HG03469 (cell line): Measurements from ENCODE around the gene TXNRD1.
A peak's percentile ranks its signal among the peaks of the same experiment; 100 is the strongest.
"Not testable (repeated sequence)": the region's sequence is repeated elsewhere in the genome, so short reads cannot be mapped to it uniquely, and the experiment has no call there.

Experiments
- ATAC-seq: cut with Tn5 transposase; IDR thresholded peaks from one replicate; pipeline ENCODE4 v1.9.1; 2021; ENCODE audit warnings: mild to moderate bottlenecking, moderate library complexity, moderate number of reproducible peaks; ENCODE audit not compliant: unreplicated experiment

TXNRD1 gene

GRCh38 chr12:104279164-104279563, 63.6 kb downstream of the TXNRD1 start:
- ATAC-seq = no peak

DNA sequence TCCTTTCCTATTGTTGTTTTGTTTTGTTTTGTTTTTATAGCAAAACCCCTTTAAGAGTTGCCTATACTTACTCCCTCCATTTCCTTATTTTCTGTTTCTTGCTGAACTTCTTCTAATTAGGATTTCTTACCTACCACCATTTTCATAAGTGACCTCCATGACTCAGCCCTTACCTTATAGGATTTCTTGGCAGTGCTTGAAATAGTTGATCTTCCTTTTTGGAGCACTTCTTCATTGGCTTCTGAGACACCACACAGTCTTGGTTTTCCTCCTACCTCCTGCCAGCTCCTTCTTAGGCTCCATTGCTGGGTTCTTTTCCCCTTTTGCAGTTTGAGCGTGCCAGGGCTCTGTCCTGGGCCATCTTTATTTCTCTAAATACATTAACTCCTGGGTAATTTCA, 64.5 kb downstream of the TXNRD1 start:
- no peak for ATAC-seq

DNA sequence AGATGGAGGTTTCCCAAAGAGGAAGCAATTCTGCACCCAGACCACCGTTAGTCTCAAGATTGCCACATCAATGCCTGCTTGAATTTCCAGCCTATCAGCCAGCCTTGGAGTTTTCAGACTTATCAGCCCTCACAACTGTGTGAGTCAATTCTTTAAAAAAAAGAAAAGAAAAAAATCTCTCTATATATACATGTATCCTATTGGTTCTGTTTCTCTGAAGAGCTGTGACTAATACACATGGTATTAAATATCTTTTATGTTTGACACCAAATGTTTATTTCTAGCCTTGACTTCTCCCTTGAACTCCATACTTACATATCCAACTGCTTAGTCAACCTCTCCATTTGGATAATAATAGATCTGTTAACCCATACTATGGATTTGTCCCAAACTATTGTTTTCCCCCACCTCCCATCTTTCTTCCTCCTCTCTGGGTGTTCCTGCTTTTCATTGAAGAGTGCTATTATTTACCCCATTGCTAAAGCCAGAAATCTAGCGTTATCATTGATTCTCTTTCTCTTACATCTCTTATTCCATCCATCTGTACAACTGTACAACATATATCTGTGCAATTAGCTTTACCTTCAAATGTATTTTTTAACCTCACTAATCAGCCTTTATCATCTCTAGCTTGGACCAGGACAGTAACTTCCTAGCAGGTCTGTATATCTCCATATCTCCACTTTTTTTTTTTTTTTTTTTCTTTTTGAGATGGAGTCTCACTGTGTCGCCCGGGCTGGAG, 65.3 kb downstream of the TXNRD1 start:
- no peak for ATAC-seq

DNA sequence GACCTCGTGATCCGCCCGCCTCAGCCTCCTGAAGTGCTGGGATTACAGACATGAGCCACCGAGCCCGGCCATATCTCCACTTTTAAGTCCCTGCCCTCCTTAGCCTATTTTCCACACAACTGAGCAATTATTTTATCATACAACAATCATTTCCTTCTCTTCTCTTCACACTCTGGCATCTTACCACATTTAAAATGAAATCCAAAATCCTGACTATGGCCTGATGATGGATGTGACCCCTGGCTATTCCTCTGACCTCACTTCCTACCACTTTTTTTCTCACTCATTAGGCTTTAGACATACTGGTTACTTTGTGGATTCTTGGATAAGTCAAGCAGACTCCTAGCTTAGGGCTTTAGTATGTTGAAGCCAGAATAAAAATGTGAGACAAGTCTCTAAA, 66.1 kb downstream of the TXNRD1 start:
- ATAC-seq = no peak

DNA sequence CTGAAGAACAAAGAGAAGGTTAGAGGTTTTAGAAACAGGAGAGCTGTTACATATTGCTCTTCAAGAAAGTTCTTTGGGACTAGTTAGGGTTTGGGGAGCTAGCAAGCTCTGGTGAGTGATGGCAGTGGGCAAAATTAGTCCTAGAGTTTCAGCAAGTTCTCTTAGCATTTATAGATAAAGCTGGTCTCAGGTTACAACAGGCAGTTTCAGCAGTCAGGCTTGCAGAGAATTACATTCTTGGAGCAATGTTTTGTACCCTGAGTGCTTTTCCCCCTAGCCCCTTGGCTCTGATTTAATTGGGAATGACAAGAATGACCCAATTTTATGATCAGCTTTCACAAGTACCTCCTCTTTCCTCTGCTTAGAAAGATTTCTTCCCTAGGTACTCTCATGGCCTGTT, 66.5 kb downstream of the TXNRD1 start:
- ATAC-seq = no peak

- ATAC-seq = no peak
These were observed 70.3 kb downstream of the TXNRD1 start for GRCh38 chr12:104285740-104286515.

GRCh38 chr12:104286516-104287482, 71.2 kb downstream of the TXNRD1 start:
- peak; percentile 79 for ATAC-seq

- peak; percentile 41 for ATAC-seq
These were observed 73.2 kb downstream of the TXNRD1 start for GRCh38 chr12:104288635-104289274.

GRCh38 chr12:104290320-104290719, 74.7 kb downstream of the TXNRD1 start:
- ATAC-seq = no peak

- ATAC-seq = no peak
These were observed 75.3 kb downstream of the TXNRD1 start for GRCh38 chr12:104290855-104291254.

- no peak for ATAC-seq
These were observed 76.4 kb downstream of the TXNRD1 start for GRCh38 chr12:104291867-104292524.

DNA sequence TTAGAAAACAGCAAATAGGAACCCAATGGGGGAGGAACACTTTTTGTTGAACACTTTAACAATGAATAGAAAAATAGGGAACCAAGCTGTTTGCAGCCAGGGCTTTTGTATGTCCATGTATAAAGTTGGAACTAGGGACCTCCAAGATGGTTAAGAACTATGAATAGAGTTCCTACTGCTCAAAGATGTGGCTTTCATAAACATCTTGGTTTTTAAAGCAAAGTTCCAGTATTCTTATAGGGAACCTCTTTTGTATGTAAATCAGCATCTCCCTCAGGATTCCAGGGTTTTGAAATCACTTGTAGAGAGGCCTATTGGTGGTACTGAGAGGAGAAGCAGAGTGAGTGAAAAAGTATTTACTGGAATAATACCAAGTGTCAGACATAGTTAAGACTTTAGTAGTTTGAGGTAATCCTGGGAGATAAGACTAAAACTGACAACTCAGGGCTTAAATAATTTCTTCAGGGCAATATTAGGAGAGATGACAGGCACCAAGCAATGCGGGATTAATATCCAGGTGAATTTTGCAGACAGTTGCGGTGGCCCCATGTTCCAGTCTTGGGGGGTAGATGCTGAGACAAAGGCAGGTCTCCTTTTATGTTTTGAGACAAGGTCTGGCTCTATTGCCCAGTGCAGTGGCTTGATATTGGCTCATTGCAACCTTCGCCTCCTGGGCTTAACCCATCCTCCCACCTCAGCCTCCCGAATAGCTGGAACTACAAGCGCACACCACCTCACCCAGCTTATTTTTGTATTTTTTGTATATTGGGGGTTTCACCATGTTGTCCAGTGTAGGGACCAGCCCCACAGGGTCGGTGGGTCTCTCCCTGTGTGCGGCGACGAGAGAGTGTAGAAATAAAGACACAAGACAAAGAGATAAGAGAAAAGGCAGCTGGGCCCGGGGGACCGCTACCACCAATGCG, 77.6 kb downstream of the TXNRD1 start:
- ATAC-seq = no peak

- not testable (repeated sequence) for ATAC-seq
These were observed 78.7 kb downstream of the TXNRD1 start for GRCh38 chr12:104294158-104294859.

GRCh38 chr12:104294927-104295668, 79.5 kb downstream of the TXNRD1 start:
- no peak for ATAC-seq

- no peak for ATAC-seq
These were observed 80.4 kb downstream of the TXNRD1 start for GRCh38 chr12:104295954-104296353.

- no peak for ATAC-seq
These were observed 81.1 kb downstream of the TXNRD1 start for GRCh38 chr12:104296718-104297117.

- no peak for ATAC-seq
These were observed 82.0 kb downstream of the TXNRD1 start for GRCh38 chr12:104297477-104298113.
